NB4 (cell line): ENCODE results near the gene PKNOX2.

Experiments used
- DNase-seq: peaks from one replicate; pipeline ENCODE4 v3.0.0; 2010; ENCODE audit warnings: low read depth
- H3K4me3 ChIP-seq: one replicate; pipeline ENCODE4 v1.5.1; 2011; ENCODE audit warnings: mild to moderate bottlenecking, low read depth, low read length, moderate library complexity
- MYC ChIP-seq: IDR thresholded peaks from 2 replicates; pipeline ENCODE4 v1.6.1; 2011; ENCODE audit warnings: low read depth, low read length
- POLR2A ChIP-seq: IDR thresholded peaks from 2 replicates; pipeline ENCODE4 v1.6.1; 2011; ENCODE audit warnings: mild to moderate bottlenecking; ENCODE audit not compliant: insufficient read length; ENCODE audit errors: extremely low read depth
- TF ChIP-seq, protein P1 (sequence below): IDR thresholded peaks from 2 replicates; pipeline ENCODE4 v1.6.1; 2011; ENCODE audit warnings: low read depth, low read length
- TF ChIP-seq, protein P2 (sequence below): IDR thresholded peaks from one replicate; pipeline ENCODE4 v1.5.1; 2012; ENCODE audit warnings: low read depth, low read length

PKNOX2 gene

DNA sequence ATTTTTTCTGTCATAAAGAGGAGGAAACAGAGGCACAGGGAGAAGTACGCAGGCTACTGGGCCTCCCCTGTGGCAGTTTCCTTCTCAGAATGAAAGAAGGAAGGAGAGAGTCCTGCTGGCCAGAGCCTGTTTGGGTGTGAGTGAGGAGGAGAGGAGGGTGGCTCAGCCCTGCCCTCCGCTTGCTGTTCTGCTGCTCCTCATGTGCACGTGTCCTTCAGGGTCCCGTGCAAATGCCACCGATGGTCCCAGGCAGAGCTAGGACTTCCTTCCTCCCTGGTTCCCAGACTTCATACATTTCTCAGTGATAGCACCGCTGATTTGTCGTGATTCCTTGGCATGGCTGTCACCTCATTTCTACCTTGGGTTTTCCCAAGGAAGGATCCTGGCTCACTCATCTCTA lies 88.7 kb downstream of the PKNOX2 start:
- TF ChIP-seq, protein P1, sequence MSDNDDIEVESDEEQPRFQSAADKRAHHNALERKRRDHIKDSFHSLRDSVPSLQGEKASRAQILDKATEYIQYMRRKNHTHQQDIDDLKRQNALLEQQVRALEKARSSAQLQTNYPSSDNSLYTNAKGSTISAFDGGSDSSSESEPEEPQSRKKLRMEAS = no peak
- no peak for DNase-seq
- H3K4me3 ChIP-seq = no peak overlapping the region

DNA sequence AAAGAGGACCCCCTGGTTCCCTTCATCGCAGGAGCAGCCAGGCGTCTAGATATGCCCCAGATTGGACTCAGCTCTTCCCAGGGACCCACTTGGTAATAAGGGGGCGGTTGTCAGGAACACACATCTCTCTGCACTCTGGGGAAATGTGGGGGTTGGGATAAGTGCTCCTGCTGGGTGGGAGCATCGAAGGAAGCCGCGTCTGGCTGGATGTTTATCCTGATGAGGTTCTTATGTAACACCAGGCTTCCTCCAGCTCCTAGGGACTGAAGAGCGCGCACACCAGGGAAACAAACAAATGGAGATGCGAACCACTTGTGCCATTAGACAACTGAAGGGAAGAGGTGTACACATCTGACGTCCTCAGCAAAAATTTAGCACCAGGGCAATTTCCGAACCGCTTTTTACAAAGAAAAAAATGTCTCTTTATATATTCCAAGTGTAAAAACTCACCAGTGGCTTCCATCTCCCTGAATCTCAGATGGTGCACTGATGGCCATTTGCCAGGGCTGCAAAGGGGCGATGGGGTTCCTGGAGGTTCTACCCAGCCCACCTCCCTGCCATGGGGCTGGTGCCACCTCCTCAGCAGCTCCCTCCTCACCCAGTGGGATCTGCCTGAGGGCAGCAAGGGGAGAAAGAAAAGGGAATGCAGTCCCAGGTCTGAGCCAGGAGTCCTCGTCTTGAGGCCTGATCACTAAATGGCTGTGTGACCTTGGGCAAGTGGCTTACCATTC lies 89.4 kb downstream of the PKNOX2 start:
- TF ChIP-seq, protein P1 = no peak
- TF ChIP-seq POLR2A (no peak), MYC (no peak)
- TF ChIP-seq, protein P2, sequence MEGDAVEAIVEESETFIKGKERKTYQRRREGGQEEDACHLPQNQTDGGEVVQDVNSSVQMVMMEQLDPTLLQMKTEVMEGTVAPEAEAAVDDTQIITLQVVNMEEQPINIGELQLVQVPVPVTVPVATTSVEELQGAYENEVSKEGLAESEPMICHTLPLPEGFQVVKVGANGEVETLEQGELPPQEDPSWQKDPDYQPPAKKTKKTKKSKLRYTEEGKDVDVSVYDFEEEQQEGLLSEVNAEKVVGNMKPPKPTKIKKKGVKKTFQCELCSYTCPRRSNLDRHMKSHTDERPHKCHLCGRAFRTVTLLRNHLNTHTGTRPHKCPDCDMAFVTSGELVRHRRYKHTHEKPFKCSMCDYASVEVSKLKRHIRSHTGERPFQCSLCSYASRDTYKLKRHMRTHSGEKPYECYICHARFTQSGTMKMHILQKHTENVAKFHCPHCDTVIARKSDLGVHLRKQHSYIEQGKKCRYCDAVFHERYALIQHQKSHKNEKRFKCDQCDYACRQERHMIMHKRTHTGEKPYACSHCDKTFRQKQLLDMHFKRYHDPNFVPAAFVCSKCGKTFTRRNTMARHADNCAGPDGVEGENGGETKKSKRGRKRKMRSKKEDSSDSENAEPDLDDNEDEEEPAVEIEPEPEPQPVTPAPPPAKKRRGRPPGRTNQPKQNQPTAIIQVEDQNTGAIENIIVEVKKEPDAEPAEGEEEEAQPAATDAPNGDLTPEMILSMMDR = no peak
- H3K4me3 ChIP-seq = no peak overlapping the region
- DNase-seq = no peak

DNA sequence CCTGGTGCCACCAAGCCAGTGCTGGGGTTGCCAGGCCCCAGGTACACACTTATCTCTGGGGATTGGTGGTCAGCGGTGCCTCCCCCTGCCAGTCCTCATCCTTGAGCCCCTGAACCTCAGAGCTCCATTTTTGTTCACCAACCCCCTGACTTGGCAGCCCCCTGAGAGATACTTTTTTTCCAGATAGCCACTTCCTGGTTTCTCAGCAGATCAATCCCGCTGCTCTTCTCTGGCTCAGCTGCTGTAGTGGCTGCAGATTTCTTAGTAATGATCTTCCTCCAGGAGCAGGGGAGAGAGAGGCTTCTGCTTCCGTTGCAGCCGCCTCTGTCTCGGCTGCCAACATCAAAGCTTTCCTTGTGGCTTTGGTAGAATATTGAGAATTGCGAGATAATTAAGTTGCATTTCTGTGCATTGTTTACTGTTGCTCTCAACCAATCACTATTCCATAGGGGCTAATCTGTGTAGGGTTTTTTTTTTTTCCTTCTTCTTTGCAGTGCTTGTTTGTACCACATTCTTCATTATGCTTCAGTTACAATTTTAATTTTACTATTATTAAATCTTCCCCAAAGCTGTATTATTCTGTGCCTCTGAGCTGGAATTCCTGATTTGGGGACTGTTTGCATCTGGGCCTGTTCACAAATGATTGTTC lies 92.1 kb downstream of the PKNOX2 start:
- H3K4me3 ChIP-seq = no peak overlapping the region
- TF ChIP-seq MYC = no peak
- TF ChIP-seq, protein P2 = no peak
- no peak for TF ChIP-seq POLR2A
- TF ChIP-seq, protein P1 = no peak
- DNase-seq = no peak

DNA sequence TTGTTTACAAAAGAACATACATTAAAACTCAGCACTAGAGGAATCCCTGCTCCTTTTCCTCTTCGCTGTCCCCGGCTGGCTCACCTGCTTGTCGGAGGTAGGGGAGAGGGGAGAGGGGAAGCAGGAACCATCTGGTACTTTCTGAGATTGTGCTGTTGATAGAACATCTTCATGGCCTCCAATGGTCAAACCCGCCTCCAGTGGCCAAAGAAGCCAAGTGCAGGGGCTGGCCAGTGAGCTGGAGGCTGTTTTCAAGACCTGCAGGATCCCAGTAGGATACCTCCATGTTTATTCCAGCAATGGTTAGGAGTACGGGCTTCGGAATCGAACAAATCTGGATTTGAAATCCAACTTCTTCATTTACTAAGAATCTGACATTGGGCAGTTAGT lies 92.6 kb downstream of the PKNOX2 start:
- DNase-seq = no peak
- no peak for TF ChIP-seq MYC
- TF ChIP-seq, protein P2 = no peak
- no peak for TF ChIP-seq POLR2A
- TF ChIP-seq, protein P1 = no peak
- H3K4me3 ChIP-seq = no peak overlapping the region

DNA sequence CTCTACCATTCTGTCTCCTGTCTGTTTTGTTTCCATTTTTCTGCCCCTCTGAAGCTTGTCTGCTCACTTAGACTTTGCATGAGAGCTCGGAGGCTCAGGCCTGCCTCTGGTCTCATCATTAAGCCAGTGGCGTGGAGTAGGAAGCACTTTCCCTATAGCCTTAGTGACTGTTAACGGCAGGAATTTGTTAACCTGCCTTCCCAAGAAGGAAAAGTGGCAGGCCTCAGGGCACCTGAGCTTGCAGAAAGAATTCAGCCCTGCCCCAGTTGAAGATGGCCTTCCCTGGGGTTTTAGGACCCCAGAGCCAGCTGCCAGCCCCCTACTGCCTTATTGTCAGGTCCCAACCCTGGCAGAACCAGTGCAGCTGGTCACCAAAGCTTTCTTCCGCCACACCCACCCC lies 93.2 kb downstream of the PKNOX2 start:
- H3K4me3 ChIP-seq = no peak overlapping the region
- DNase-seq = no peak
- no peak for TF ChIP-seq POLR2A
- TF ChIP-seq MYC = no peak
- TF ChIP-seq, protein P2 = no peak
- TF ChIP-seq, protein P1 = no peak

DNA sequence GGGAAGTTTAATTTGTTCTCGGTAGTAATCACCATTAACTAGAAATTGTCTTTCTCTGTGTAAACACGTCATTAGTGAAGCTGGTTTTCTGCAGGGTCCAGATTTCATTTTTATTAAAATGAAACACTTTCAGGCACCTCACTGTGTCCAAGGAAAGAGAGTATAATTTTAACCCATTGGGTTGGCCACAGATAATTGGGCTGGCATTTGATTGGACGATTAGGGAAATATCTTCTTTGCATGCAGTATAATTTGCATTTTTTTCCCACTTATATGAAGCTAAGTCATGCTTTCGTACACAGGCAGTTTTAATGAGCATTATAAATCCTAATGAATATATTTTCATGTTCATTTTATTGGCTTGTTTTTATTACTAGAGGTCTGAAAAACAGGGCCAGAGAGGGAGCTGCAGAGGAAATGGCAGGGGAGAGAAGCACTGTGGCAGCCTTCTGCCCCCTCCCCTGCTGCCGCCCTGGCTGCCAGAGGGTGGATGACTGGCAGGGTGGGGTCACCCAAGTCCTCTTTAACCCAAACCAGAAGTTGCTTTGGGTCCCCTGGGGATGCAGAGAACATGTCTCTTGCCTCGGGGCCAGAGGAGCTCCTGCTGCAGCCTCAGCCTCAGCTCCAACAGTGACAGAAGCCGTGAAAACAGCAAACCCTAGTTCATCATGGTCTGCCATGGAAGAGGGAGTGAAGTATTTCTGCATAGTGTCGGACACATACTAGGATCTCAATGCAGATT lies 93.9 kb downstream of the PKNOX2 start:
- H3K4me3 ChIP-seq = no peak overlapping the region
- peak; percentile 27 for DNase-seq
- no peak for TF ChIP-seq POLR2A
- TF ChIP-seq, protein P2 = no peak
- no peak for TF ChIP-seq MYC
- TF ChIP-seq, protein P1 = no peak
